HepG2 (cell line): ENCODE measurements around the gene SV2A. TPM values are rescaled to one million over a fixed set of nuclear protein-coding genes. Genes with fewer than 3 reads are reported as not detected.

ENCODE experiments used
- FOXK2 ChIP-seq: fragments of 450-650 bp; IDR thresholded peaks from 2 replicates; pipeline ENCODE4 v1.6.1; 2016
- GABPA ChIP-seq, 2 experiments: IDR thresholded peaks; 2 replicates each; pipeline ENCODE4 v1.6.1; 2011 to 2016; ENCODE audit warnings: low read depth in 2 of 2, low read length in 1 of 2, missing biosample characterization in 1 of 2, missing genetic modification characterization in 1 of 2
- HDAC6 ChIP-seq: fragments of 200-600 bp; sonication (generic); IDR thresholded peaks from 2 replicates; pipeline ENCODE4 v1.7.0; 2017; ENCODE audit warnings: mild to moderate bottlenecking, antibody characterized with exemption, low read length, low read depth
- HNRNPUL1 ChIP-seq: fragments of 200-400 bp; formaldehyde crosslinking; IDR thresholded peaks from 2 replicates; pipeline ENCODE4 v1.6.1; 2017; ENCODE audit warnings: low read depth, mild to moderate bottlenecking, low read length, moderate library complexity
- JDP2 ChIP-seq: sonication (generic); formaldehyde crosslinking; IDR thresholded peaks from 2 replicates; pipeline ENCODE4 v1.8.1; 2022; ENCODE audit warnings: missing genetic modification reagents, borderline replicate concordance
- KLF15 ChIP-seq: sonication (generic); formaldehyde crosslinking; IDR thresholded peaks from 2 replicates; pipeline ENCODE4 v1.8.1; 2023; ENCODE audit warnings: borderline replicate concordance, mild to moderate bottlenecking, inconsistent platforms, missing genetic modification reagents, mixed read lengths
- MEF2D ChIP-seq: sonication (generic); formaldehyde crosslinking; IDR thresholded peaks from 2 replicates; pipeline ENCODE4 v1.5.1; 2020; ENCODE audit warnings: mild to moderate bottlenecking, missing genetic modification reagents
- MEIS1 ChIP-seq: sonication (generic); formaldehyde crosslinking; IDR thresholded peaks from 2 replicates; pipeline ENCODE4 v1.9.0; 2021; ENCODE audit warnings: mild to moderate bottlenecking, missing genetic modification reagents, moderate library complexity, borderline replicate concordance
- PHF20 ChIP-seq: sonication (generic); formaldehyde crosslinking; IDR thresholded peaks from 2 replicates; pipeline ENCODE4 v1.5.0; 2020; ENCODE audit warnings: mild to moderate bottlenecking, missing genetic modification reagents
- ZMAT3 ChIP-seq: sonication (generic); formaldehyde crosslinking; conservative IDR thresholded peaks from 2 replicates; pipeline ENCODE4 v1.7.0; 2021; ENCODE audit warnings: missing genetic modification reagents
- ZNF10 ChIP-seq: sonication (generic); formaldehyde crosslinking; IDR thresholded peaks from 2 replicates; pipeline ENCODE4 v1.4.0; 2020; ENCODE audit warnings: mild to moderate bottlenecking, low read depth, missing genetic modification reagents, borderline replicate concordance
- ZNF234 ChIP-seq: sonication (generic); formaldehyde crosslinking; conservative IDR thresholded peaks from 2 replicates; pipeline ENCODE4 v1.5.1; 2020; ENCODE audit warnings: mild to moderate bottlenecking, missing genetic modification reagents
- ZNF274 ChIP-seq: sonication (generic); formaldehyde crosslinking; IDR thresholded peaks from 2 replicates; pipeline ENCODE4 v1.5.1; 2020; ENCODE audit warnings: mild to moderate bottlenecking, missing genetic modification reagents
- ZNF660 ChIP-seq: sonication (generic); formaldehyde crosslinking; IDR thresholded peaks from 2 replicates; pipeline ENCODE4 v1.5.1; 2020; ENCODE audit warnings: mild to moderate bottlenecking, low read depth, missing genetic modification reagents, borderline replicate concordance
- polyA plus RNA-seq, 8 experiments: library from polyadenylated mRNA; depleted of rRNA in 3 of 8; stranded (reverse) in 7 of 8; unstranded in 1 of 8; fragments of >200 nt; fragmentation: Illumina TruSeq in 4 of 8; extraction: Trizol in 4 of 8; gene quantifications; 2 replicates each; pipeline versions ENCODE4 v1.2.1 to v1.2.3, GENCODE V29; 2011 to 2016; ENCODE audit warnings: low read depth in 4 of 8, missing spikeins in 1 of 8, mixed read lengths in 1 of 8; ENCODE audit not compliant: insufficient read depth in 1 of 8
- total RNA-seq, 5 experiments: library from RNA; depleted of rRNA; stranded (reverse); fragments of >200 nt; fragmentation: Illumina TruSeq; extraction: Trizol; gene quantifications; 2 replicates each; pipeline ENCODE4 v1.2.3, GENCODE V29; 2016; ENCODE audit warnings: low read depth in 1 of 5
- TF ChIP-seq, protein P1 (sequence below): sonication (generic); formaldehyde crosslinking; IDR thresholded peaks from 2 replicates; pipeline ENCODE4 v1.5.0; 2020; ENCODE audit warnings: missing genetic modification reagents, mild to moderate bottlenecking, borderline replicate concordance
- TF ChIP-seq, protein P2 (sequence below), 2 experiments: sonication (generic) in 1 of 2; formaldehyde crosslinking in 1 of 2; IDR thresholded peaks; 2 replicates each; pipeline versions ENCODE4 v1.4.0 to v1.6.1; 2018 to 2020; ENCODE audit warnings: missing genetic modification reagents in 2 of 2, borderline replicate concordance in 1 of 2, low read depth in 1 of 2, mild to moderate bottlenecking in 1 of 2, missing biosample characterization in 1 of 2
- TF ChIP-seq, protein P3 (sequence below): sonication (generic); formaldehyde crosslinking; IDR thresholded peaks from 2 replicates; pipeline ENCODE4 v1.4.0; 2020; ENCODE audit warnings: mild to moderate bottlenecking, missing genetic modification reagents, borderline replicate concordance

Gene SV2A
- total and polyA plus RNA-seq, 2 of the 13 experiments (the other 11 are each of a cell fraction or from before 2014, with no cell fraction given) = 0.84 to 1.9 TPM

DNA sequence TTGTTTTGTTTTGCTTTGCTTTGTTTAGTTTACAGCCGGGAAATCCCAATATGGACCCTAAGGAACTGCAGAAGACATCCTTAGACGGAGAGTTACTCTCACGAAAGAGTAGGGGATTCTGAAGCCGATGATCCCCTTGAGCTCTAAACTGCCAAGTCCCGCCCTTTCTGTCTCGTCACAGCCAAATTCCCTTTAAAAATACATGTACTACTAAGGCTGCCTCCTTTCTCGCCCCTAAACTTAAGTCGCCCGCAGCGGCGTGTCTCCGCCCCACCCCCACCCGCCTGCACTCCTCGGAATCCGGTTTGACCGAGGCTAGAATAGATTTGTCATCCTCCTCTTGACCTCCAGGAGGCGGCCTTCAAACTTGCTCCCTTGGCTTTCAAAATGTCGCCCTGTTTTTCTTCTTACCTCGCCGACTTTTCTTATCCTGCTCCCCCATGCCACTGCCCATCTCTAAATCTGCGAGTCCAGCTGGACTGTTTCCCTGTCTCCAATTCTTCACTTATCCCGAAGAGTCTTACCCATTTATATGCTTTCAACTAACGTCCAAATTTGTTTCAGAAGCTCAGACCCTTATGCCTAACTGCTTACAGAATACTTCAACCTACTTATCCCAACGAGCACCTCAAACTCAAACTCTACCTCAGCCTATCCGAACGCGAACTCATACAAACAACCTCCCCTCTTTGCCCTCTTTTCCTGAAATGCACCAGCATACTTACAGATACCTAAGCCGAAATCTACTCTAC lies 29.2 kb downstream of the SV2A start (continued):
- TF ChIP-seq, protein P1, sequence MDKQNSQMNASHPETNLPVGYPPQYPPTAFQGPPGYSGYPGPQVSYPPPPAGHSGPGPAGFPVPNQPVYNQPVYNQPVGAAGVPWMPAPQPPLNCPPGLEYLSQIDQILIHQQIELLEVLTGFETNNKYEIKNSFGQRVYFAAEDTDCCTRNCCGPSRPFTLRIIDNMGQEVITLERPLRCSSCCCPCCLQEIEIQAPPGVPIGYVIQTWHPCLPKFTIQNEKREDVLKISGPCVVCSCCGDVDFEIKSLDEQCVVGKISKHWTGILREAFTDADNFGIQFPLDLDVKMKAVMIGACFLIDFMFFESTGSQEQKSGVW (CRISPR knock-in tag) = no peak
- no peak for TF ChIP-seq FOXK2
- TF ChIP-seq ZNF274 (CRISPR knock-in tag) = no peak
- TF ChIP-seq ZNF234 (CRISPR knock-in tag) = no peak; the same call in 1 of the 2 replicates
- TF ChIP-seq ZNF660 = no peak
- TF ChIP-seq JDP2 (CRISPR knock-in tag) = no peak
- TF ChIP-seq, protein P2, sequence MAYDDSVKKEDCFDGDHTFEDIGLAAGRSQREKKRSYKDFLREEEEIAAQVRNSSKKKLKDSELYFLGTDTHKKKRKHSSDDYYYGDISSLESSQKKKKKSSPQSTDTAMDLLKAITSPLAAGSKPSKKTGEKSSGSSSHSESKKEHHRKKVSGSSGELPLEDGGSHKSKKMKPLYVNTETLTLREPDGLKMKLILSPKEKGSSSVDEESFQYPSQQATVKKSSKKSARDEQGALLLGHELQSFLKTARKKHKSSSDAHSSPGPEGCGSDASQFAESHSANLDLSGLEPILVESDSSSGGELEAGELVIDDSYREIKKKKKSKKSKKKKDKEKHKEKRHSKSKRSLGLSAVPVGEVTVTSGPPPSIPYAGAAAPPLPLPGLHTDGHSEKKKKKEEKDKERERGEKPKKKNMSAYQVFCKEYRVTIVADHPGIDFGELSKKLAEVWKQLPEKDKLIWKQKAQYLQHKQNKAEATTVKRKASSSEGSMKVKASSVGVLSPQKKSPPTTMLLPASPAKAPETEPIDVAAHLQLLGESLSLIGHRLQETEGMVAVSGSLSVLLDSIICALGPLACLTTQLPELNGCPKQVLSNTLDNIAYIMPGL (CRISPR knock-in tag; IDR thresholded peaks at IDR 0.05; ENCODE audit: borderline replicate concordance in 1 of 2, low read depth in 1 of 2) = peak; percentile 51 to 59; a peak in 3 of 4 replicates
- no peak for TF ChIP-seq HNRNPUL1
- peak; percentile 50; the same call in 1 of the 2 replicates for TF ChIP-seq ZMAT3 (CRISPR knock-in tag)
- TF ChIP-seq MEIS1 = no peak
- no peak for TF ChIP-seq GABPA (IDR thresholded peaks at IDR 0.05; ENCODE audit: low read depth, low read length)
- TF ChIP-seq GABPA (CRISPR knock-in tag; IDR thresholded peaks at IDR 0.05; ENCODE audit: low read depth) = no peak
- no peak for TF ChIP-seq HDAC6
- no peak for TF ChIP-seq ZNF10 (CRISPR knock-in tag)
- no peak for TF ChIP-seq KLF15
- no peak for TF ChIP-seq PHF20
- TF ChIP-seq, protein P3, sequence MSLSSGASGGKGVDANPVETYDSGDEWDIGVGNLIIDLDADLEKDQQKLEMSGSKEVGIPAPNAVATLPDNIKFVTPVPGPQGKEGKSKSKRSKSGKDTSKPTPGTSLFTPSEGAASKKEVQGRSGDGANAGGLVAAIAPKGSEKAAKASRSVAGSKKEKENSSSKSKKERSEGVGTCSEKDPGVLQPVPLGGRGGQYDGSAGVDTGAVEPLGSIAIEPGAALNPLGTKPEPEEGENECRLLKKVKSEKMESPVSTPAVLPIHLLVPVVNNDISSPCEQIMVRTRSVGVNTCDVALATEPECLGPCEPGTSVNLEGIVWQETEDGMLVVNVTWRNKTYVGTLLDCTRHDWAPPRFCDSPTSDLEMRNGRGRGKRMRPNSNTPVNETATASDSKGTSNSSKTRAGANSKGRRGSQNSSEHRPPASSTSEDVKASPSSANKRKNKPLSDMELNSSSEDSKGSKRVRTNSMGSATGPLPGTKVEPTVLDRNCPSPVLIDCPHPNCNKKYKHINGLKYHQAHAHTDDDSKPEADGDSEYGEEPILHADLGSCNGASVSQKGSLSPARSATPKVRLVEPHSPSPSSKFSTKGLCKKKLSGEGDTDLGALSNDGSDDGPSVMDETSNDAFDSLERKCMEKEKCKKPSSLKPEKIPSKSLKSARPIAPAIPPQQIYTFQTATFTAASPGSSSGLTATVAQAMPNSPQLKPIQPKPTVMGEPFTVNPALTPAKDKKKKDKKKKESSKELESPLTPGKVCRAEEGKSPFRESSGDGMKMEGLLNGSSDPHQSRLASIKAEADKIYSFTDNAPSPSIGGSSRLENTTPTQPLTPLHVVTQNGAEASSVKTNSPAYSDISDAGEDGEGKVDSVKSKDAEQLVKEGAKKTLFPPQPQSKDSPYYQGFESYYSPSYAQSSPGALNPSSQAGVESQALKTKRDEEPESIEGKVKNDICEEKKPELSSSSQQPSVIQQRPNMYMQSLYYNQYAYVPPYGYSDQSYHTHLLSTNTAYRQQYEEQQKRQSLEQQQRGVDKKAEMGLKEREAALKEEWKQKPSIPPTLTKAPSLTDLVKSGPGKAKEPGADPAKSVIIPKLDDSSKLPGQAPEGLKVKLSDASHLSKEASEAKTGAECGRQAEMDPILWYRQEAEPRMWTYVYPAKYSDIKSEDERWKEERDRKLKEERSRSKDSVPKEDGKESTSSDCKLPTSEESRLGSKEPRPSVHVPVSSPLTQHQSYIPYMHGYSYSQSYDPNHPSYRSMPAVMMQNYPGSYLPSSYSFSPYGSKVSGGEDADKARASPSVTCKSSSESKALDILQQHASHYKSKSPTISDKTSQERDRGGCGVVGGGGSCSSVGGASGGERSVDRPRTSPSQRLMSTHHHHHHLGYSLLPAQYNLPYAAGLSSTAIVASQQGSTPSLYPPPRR = no peak
- no peak for TF ChIP-seq MEF2D
